CD4-positive, alpha-beta T cell treated with Interferon alpha-2 for 1 hour (primary cell): Measurements from ENCODE around the gene DHRS13.
A peak's percentile ranks its signal among the peaks of the same experiment; 100 is the strongest.

Experiments used
- DNase-seq, 2 donors: peaks; one replicate each; pipeline ENCODE4 v3.0.0-alpha.2; 2020 to 2022

The DHRS13 gene

GRCh38 chr17:28854457-28855335 lies 48.2 kb downstream of the DHRS13 start, which contains the start of gene ERAL1:
TSS of gene ERAL1 (plus strand) at chr17:28855016. CDS start at chr17:28855035, 19 bp downstream.
- DNase-seq: peak; percentile 79 to 85

DNA sequence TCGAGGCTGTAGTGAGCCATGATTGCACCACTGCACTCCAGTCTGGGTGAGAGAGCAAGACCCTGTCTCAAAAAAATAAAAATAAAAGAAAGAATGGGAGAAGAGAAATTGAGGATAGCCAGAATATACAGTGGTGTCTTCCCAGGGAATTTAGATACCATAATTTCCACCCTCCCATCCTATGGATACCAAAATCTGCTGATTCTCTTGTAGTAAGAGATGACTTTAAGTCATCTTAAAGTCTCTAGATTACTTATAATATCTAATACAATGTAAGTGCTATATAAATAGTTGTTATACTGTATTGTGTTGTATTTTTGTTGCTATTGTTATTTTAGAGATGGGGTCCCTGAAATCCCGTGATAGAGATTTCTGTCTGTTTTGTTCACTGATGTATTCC lies 49.6 kb downstream of the DHRS13 start:
- no peak for DNase-seq

DNA sequence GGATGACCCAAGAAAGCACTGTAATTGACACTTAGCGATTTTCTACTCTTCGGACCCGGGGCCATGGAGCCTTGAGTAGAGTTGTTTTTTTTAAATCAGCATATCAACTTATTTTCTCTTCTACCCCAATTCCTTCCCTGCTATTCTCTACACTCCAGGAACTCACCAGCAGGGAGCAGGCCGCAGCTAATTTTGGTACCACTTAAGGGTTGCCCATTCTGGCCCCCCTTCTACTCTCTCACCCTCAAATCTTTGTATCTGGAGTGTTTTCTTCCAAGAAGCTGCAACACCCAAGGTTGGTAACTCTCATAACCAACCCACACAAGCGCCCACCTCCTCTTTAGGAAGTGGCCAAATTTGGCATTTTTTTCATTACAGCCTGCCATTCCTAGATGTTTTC lies 53.6 kb downstream of the DHRS13 start:
- DNase-seq: no peak

DNA sequence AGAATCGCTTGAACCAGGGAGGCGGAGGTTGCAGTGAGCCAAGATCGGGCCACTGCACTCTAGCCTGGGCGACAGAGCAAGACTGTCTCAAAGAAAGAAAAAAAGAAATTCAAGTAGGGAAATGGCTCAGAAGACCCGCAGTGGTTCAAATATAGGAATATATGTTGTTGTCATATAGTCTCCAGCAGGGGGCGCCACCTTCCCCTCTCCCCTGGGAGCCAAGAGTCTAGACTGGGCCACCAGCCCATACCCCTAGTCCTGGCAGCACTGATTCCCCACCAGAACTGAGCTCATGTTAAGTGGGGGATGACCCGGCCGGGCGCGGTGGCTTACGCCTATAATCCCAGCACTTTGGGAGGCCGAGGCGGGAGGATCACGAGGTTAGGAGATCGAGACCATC lies 54.2 kb downstream of the DHRS13 start:
- peak; percentile 50 to 64 for DNase-seq
